DMS 273 (cell line): ENCODE data around the gene SF3B6.
"Not testable (repeated sequence)": the region's sequence is repeated elsewhere in the genome, so short reads cannot be mapped to it uniquely, and the experiment has no call there.

Experiments used
- DNase-seq: peaks from one replicate; lab custom pipeline; 2025; ENCODE audit not compliant: unreplicated experiment; lab: John Stamatoyannopoulos, UW

SF3B6 gene

GRCh38 chr2:24095171-24095677 is 19.1 kb upstream of the SF3B6 start:
- not testable (repeated sequence) for DNase-seq

- DNase-seq: not testable (repeated sequence)
Observed at GRCh38 chr2:24093270-24093669, 17.1 kb upstream of the SF3B6 start.

- DNase-seq: no peak
Observed at GRCh38 chr2:24088821-24089359, 12.8 kb upstream of the SF3B6 start.

- DNase-seq: no peak
Observed at GRCh38 chr2:24087032-24087431, 10.9 kb upstream of the SF3B6 start.

GRCh38 chr2:24086241-24086640 is 10.1 kb upstream of the SF3B6 start:
- no peak for DNase-seq

GRCh38 chr2:24085200-24085489 is 9.0 kb upstream of the SF3B6 start:
- DNase-seq: no peak

- peak; percentile 93 for DNase-seq
Observed at GRCh38 chr2:24084386-24085199, 8.5 kb upstream of the SF3B6 start, which contains the start of gene TP53I3. Gene TP53I3 (minus strand): TSS chr2:24084834. CDS start chr2:24084326, 508 bp downstream.

- DNase-seq: peak; percentile 83
Observed at GRCh38 chr2:24083567-24084385, 7.7 kb upstream of the SF3B6 start.

GRCh38 chr2:24082787-24083566 is 6.9 kb upstream of the SF3B6 start:
- no peak for DNase-seq

GRCh38 chr2:24080701-24081100 is 4.6 kb upstream of the SF3B6 start:
- DNase-seq: no peak

GRCh38 chr2:24077879-24078278 is 1.8 kb upstream of the SF3B6 start:
- no peak for DNase-seq

GRCh38 chr2:24077535-24077877 is 1.4 kb upstream of the SF3B6 start:
- no peak for DNase-seq

- peak; percentile 48 for DNase-seq
Observed at GRCh38 chr2:24076849-24077534, 866 bp upstream of the SF3B6 start.

- DNase-seq: no peak
Observed at GRCh38 chr2:24075259-24075658, 867 bp downstream of the SF3B6 start.

- no peak for DNase-seq
Observed at GRCh38 chr2:24073816-24074215, 2.3 kb downstream of the SF3B6 start.

- DNase-seq: no peak
Observed at GRCh38 chr2:24072259-24072658, 3.9 kb downstream of the SF3B6 start.

GRCh38 chr2:24065341-24065740 is 10.8 kb downstream of the SF3B6 start:
- DNase-seq: no peak

GRCh38 chr2:24058564-24059271 is 17.4 kb downstream of the SF3B6 start:
- no peak for DNase-seq

GRCh38 chr2:24055750-24056149 is 20.4 kb downstream of the SF3B6 start:
- DNase-seq: no peak
